ENCODE measurements around the gene SRBD1.

Gene SRBD1

GRCh38 chr2:45388541-45389100, 222.4 kb downstream of the SRBD1 start:
- no peak overlapping the region for H3K4me3 ChIP-seq (ENCODE audit: low read depth, low read length)

GRCh38 chr2:45382744-45383143, 228.3 kb downstream of the SRBD1 start:
- H3K4me3 ChIP-seq (ENCODE audit: low read depth, low read length) = no peak overlapping the region

GRCh38 chr2:45380131-45380836, 230.8 kb downstream of the SRBD1 start:
- no peak overlapping the region for H3K4me3 ChIP-seq (ENCODE audit: low read depth, low read length)

GRCh38 chr2:45379399-45380087, 231.5 kb downstream of the SRBD1 start:
- H3K4me3 ChIP-seq (ENCODE audit: low read depth, low read length) = no peak overlapping the region

- no peak overlapping the region for H3K4me3 ChIP-seq (ENCODE audit: low read depth, low read length)
Observed at GRCh38 chr2:45373534-45373933, 237.5 kb downstream of the SRBD1 start.

- no peak overlapping the region for H3K4me3 ChIP-seq (ENCODE audit: low read depth, low read length)
Observed at GRCh38 chr2:45370369-45370768, 240.7 kb downstream of the SRBD1 start.

GRCh38 chr2:45368792-45369191, 242.3 kb downstream of the SRBD1 start:
- H3K4me3 ChIP-seq (ENCODE audit: low read depth, low read length) = no peak overlapping the region

- H3K4me3 ChIP-seq (ENCODE audit: low read depth, low read length) = no peak overlapping the region
Observed at GRCh38 chr2:45361666-45362065, 249.4 kb downstream of the SRBD1 start.

GRCh38 chr2:45354776-45355175, 256.3 kb downstream of the SRBD1 start:
- no peak overlapping the region for H3K4me3 ChIP-seq (ENCODE audit: low read depth, low read length)

- H3K4me3 ChIP-seq (ENCODE audit: low read depth, low read length) = no peak overlapping the region
Observed at GRCh38 chr2:45353879-45354278, 257.2 kb downstream of the SRBD1 start.

GRCh38 chr2:45352506-45352905, 258.6 kb downstream of the SRBD1 start:
- H3K4me3 ChIP-seq (ENCODE audit: low read depth, low read length) = no peak overlapping the region

- H3K4me3 ChIP-seq (ENCODE audit: low read depth, low read length) = no peak overlapping the region
Observed at GRCh38 chr2:45345331-45346234, 265.5 kb downstream of the SRBD1 start.

GRCh38 chr2:45344502-45344901, 266.6 kb downstream of the SRBD1 start:
- H3K4me3 ChIP-seq (ENCODE audit: low read depth, low read length) = no peak overlapping the region

- H3K4me3 ChIP-seq (ENCODE audit: low read depth, low read length) = no peak overlapping the region
Observed at GRCh38 chr2:45344071-45344470, 267.0 kb downstream of the SRBD1 start.

GRCh38 chr2:45343251-45344017, 267.6 kb downstream of the SRBD1 start:
- H3K4me3 ChIP-seq (ENCODE audit: low read depth, low read length) = no peak overlapping the region

GRCh38 chr2:45340318-45340717, 270.7 kb downstream of the SRBD1 start:
- no peak overlapping the region for H3K4me3 ChIP-seq (ENCODE audit: low read depth, low read length)

- H3K4me3 ChIP-seq (ENCODE audit: low read depth, low read length) = no peak overlapping the region
Observed at GRCh38 chr2:45339253-45339652, 271.8 kb downstream of the SRBD1 start.
